Activated gamma-delta T cell treated with anti-CD3 and anti-CD28 coated beads, Interleukin-2, amount 50 U/mL, for 16 hours (primary cell): Measurements from ENCODE around the gene FOXR1.
A peak's percentile ranks its signal among the peaks of the same experiment; 100 is the strongest.

ENCODE experiments used
- DNase-seq: peaks from one replicate; pipeline ENCODE4 v3.0.0-alpha.2; 2020; ENCODE audit warnings: low read depth

Gene FOXR1, protein sequence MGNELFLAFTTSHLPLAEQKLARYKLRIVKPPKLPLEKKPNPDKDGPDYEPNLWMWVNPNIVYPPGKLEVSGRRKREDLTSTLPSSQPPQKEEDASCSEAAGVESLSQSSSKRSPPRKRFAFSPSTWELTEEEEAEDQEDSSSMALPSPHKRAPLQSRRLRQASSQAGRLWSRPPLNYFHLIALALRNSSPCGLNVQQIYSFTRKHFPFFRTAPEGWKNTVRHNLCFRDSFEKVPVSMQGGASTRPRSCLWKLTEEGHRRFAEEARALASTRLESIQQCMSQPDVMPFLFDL

DNA sequence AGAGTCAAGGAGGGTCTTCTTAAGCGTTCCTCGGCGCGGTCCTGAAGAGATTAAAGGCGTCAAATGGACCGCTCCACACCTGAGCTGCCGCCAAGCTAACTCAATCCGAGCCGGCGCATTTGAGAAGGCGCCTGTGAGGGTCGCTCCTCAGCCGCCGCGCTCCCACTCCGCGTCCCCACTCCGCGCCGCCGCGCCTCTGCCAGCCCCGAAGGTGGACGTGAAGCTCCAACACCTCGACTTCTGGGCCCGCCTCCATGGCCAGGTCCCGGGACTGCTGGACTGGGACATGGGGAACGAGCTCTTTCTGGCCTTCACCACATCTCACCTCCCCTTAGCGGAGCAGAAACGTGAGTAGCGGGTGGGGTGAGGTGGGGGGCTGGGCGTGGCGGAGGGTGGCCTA lies at the start of gene FOXR1:
TSS of gene FOXR1 (plus strand) at position 116 of the 400 bp plus-strand sequence. CDS start at position 287, 171 bp downstream.
- DNase-seq: no peak

DNA sequence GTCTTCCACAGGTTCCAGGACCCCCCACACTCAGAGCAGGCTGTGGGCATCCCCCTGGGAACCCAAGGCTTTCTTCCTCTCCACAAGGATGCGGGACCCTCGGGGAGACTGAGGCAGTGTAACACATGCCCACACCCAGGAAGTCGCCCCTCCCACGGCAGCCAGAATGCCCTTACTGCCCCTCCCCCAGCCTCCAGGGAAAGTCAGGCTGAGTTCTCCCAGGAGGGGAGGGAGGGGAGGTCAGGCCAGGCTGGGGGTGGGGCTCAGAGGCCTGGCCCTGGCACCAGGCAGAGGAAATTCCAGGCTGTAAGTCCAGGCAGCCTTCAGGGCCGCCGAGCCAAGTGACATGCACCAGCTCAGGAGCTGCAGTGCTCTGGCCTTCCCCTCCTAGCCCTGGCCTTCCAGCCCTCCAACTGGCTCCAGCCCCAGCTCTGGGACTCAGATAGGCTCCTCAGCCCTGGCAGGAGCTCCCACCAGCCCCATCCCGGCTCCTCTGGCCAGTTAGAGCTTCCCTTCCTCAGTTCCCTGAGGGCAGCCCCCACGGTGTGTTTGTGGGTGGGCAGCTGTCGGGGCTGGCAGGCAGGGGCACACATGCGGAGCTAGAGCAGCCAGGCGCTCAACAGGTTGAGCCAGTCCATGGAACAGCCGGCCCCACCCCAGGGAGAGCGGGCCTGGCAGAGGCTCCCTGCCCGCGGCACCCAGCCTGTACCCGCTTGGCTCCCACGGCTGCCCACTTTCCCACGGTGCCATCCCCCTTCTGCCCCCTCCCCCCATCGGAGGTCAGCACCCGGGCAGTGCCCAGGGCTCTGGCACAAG lies 49.4 kb upstream of the FOXR1 start:
- DNase-seq: no peak

DNA sequence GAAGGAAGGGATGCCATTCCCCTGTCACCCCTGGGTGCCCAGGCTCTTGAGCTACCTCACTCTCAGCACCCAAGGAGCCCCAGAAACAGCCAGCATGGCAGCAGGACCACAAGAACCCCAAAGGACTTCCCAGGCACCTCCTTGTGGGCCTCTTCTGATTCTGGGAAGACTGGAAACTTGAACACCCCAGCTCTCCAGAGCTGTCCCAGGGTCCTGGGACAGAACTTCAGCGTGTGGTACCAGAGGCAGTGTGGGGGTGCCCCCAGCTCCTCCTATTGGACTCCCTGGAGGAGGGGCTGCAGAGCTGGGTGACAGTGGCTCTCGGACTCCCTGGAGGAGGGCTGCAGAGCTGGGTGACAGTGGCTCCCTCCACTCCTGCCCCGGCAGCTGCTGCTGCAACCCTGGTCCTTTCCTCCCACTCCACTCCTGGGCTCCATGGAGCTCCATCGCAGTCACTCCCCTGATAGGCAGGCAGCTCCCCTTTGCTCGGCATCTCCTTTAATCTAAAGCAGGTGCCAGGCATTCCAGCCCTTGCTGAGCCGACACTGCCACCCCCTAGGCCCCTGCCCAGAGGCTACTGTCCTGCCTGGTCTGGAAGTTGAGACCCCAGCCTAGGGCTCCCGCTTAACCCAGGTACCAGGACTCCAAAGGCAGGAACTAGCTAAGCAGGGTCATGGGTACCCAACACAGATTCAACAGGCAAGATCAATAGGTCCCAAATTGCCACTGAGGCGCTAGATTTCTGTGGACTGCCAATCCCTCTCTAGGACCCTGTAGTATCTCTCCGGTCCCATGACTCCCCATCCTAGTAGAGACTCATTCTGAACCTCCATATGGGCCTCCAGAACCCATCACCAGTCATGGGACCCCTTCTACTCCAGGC lies 48.6 kb upstream of the FOXR1 start:
- DNase-seq: no peak

DNA sequence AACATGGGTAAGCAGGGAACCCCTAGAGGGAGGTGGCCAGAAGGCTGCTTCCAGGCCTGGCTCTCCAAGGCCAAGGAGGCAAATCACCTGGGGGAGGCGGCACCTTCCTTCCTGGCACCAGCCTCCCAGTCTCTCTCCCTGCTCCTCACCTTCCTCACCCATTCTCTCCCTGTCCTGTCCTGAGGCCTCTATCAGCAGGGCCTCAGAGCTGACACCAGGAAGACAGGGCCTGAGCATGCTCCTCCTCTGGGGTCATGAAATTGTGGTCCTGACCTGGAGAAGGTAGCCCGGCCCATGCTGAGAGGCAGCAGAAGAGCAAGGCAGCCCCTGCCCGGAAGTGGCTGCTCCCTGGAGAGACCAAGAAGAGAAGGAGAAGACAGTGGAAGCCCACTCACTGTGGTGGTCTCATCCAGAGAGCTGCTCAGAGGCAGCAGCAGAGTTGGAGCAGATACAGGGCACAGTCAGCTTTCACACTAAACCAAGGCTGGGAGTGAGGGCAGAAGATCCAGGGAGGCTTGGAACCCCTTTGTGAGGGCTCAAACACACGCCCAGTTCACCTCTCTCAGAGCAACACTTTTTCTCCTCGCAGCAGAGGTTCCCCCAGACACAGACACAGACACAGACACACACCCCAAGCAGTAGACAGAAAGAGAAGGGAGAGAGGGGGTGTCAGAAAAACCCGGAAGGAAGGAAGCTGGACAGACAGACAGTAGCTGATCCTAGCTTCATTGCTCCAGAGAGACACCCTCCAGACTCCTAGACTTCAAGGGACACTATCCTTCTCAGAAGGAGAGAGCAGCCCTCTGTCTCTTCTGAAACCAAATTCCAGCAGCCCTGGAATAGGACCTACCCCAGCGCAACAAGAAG lies 47.6 kb upstream of the FOXR1 start:
- DNase-seq: no peak

DNA sequence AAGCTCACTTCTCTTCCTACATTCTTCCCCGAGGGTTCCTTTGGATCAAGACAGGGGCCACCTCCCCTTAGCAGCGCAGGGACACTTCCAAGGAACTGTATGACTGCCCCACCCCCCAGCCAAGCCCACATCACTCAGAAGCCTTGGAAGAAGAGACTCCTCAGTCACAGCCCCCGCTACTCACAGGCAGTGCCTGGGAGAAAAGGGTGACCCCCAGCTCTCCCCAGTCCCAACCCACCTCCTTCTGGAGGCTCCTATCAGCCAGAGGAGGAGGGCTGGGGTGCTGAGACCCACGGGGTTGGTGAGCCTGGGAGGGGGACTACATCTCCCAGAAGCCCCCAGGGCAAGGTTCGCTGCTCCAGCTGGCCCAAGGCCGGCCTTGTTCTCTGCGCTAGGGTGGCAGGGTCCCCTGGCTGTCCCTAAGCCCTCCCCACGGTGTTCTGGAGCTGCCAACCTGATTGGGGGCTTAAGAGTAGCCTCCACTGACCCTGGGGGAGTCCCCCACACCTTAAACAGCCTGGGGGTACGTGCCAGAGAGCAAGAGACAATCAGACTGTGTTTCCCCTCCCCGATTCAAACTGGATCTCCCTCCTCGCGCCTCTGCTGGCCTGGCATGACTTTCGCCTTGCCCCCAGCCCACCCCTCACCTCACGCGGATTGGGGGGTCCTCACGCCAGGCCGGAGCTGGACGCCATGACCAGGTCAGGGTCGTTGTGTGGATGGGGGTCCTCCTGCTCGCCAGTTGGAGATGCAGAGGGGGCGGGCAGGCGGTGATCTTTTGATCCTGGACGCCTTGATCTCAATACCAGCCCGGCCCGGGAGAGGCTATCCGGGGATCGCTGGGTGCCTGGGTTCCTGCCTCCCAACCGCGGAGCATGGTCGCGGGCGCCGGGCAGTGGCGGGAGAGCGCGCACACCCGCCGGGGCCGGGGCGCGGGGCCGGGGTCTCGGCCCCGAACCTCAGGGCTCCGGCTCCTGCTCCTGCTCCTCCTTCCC lies 46.7 kb upstream of the FOXR1 start:
- DNase-seq: no peak

DNA sequence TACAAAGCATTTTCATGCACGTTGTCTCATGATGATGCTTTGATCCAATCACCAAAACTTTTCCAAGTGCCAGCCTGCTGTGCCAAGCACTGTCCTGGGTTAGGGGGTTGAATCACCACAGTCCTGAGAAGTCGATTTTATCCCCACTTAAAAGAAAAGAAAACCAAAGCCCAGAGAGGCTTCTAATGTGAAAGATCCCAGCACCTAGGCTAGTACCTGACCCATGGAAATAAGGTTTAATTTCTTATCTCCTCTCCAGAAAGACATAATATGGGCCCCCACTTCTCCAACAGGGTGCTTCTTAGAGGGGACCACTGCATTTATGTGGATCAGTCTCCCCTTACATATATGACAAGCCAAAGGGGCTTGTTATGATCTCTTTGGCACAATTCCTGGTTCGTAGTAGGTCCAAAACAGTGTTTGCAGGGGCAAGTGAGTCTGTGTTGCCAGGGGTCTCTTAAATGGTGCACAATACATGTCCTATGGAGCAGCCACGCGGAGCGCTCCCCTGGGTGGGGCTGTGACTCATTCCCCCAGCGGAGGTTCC lies 43.9 kb upstream of the FOXR1 start:
- DNase-seq: no peak

DNA sequence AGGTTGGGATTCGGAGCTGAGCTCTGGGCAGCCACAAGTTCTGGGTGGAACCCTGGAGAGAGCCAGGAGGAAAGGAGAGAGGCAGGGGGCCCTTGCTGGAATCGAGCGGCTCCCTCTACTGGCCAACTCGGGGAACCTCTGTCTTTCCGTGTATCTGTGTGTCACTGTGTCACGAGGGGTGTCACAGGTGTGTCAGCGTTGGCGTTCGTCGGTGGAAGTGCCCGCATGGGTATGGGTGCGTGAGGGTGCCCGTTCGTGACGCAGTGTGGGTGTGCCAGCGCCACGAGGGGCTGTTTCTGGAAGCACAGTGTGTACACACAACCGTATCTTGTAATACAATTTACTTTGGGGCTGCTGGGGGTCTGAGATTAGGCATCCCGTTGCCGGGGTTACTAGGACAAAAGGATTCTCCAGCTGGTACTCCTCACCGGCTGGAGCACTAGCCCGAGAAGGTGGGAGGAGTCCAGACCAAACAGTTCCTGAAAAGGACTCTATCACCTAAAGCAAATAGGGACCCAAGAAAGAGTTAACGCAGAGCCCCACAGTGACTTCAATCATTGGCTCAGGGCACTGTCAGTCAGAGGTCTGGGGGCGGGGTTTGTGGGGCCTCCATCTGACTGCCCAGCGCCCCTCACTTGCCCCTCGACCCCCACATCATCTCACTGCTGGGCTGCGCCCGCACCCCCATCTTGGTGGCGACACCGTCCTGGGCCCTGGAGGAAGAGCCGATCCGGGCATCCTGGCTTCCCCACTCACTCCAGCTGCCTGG lies 43.3 kb upstream of the FOXR1 start:
- peak; percentile 90 for DNase-seq

DNA sequence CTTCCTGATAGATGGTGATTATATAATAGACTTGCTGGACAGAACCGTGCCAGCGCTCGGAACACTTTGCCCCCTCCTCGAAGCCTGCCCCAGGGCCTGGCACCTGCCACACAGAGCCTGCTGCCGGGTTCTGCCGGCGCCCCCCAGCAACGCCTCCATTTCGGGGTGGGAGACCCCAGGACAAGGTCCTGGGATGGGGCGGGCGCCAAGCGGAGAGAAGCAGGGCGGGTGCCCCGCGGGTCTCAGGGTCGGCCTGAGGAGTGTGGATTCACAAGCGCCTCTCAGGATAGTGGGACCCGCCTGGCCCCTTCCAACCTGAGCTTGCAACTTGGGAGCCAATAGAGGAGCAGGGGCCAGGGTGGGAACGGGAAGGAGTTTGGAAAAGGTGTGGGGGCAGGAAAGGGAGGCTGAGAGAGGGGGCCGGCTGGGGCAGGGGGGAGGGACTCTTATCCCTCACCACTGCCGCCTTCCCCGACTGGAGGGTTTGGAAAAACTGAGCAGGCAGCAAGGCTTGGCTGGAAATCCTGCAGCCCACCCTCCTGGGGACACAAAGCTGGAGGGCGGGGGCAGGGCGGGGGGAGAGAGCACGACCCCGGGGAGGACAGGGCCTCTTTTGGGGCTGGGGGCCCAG lies 42.6 kb upstream of the FOXR1 start:
- DNase-seq: no peak

DNA sequence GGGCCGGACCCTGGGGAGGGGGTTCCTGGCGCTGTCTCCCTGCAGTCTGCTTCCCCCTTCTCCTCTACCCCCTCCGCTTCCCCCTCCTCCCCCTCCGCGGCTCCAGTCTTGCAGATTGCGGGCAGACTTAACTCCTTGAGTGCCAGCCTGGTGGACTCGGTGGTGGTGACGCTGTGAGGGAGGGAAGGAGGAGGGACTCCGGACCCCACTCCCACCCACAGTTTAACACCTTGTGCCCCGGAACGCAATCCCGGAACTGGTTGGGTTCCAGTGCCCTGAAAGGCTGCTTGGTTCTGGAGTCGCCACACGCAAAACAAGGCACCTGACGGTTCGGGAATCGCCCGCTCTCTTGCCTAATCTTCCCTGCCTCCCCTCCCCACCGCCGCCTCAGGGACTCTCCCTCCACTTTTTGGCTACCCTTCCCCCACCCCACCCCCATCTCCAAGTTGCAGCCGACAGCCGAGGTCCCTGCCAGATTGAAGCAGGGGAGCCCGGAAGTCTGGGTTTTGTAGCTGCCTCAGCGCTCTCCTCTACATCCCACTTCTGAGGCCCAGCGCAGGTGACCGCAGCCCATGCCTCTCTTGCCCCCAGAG lies 42.0 kb upstream of the FOXR1 start:
- DNase-seq: no peak

DNA sequence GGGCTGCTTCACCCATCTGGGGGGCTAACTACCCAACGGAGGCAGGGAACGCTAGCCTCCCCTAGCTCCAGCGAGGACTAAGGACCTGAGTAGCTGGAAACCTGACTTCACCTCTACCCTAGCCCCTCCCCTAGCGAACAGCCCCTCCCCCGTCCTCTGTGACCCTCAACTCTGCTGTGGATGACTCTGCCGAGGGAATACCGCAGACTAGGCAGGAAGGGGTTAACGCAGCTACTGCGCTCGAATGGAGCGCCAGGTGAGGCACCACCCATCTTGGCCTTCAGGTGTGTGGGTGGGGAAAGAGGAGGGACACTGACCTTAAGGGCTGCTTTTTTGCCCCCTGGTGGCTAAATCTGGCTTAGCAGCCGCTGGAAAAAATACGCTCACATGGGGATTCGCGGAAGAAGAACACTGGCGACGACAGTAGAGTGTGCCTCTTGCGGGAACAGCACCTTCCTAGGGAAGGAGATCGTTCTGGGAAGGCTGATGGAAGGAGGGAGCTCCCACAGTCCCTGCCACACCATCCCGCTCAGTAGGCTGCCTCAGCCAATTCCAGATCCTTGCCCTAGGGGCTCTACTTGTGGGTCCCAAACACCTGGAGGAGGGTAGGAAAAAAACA lies 41.4 kb upstream of the FOXR1 start:
- DNase-seq: peak; percentile 84

DNA sequence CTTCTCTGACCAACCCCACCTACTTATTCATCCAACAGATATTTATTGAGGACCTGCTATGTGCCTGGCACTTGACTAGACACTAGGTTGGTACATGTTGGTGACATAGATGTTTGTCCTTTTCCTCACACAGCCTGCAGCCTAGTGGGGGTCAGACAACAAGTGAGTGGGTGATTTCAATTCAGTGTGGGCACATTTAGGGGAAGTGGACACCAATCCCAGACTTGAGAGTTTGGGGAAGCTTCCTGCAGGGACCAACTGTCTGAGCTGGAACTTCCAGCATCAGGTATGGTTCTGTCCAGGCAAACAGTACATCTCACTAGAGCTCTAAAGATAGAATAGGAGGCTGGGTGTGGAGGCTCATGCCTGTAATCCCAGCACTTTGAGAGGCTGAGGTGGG lies 40.0 kb upstream of the FOXR1 start:
- DNase-seq: no peak

DNA sequence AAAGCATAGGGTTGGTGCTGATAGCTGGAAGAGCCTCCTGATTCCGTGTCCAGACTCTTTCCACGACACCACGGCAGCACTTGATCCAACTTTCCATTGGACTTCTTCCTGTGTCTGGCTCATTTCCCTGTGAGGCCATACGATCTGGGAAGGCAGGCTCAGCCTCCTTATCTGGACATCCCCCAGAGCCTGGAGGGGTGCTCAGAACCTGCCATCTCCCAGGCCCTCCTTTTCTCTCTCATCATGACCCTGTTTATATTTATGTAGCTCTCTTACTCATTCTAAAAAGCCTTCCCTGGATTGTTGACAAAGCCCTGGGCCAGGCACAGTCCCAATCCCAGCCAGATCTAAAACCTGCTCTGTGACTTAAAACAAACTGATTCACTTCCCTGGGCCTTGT lies 38.1 kb upstream of the FOXR1 start:
- no peak for DNase-seq

DNA sequence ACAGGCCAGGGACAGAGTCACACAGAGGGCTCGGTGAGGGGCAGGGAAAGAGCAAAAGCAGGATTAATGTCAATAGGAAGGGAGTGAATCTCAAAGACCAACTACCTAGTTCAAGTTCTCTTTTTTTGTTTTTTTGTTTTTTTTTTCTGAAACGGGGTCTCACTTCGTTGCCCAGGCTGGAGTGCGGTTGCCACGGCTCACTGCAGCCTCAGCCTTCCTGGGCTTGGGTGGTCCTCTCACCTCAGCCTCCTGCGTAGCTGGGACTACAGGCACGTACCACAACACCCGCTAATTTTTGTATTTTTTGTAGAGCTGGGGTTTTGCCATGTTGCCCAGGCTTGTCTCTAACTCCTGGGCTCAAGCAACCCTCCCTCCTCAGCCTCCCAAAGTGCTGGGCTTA lies 36.2 kb upstream of the FOXR1 start:
- DNase-seq: no peak

DNA sequence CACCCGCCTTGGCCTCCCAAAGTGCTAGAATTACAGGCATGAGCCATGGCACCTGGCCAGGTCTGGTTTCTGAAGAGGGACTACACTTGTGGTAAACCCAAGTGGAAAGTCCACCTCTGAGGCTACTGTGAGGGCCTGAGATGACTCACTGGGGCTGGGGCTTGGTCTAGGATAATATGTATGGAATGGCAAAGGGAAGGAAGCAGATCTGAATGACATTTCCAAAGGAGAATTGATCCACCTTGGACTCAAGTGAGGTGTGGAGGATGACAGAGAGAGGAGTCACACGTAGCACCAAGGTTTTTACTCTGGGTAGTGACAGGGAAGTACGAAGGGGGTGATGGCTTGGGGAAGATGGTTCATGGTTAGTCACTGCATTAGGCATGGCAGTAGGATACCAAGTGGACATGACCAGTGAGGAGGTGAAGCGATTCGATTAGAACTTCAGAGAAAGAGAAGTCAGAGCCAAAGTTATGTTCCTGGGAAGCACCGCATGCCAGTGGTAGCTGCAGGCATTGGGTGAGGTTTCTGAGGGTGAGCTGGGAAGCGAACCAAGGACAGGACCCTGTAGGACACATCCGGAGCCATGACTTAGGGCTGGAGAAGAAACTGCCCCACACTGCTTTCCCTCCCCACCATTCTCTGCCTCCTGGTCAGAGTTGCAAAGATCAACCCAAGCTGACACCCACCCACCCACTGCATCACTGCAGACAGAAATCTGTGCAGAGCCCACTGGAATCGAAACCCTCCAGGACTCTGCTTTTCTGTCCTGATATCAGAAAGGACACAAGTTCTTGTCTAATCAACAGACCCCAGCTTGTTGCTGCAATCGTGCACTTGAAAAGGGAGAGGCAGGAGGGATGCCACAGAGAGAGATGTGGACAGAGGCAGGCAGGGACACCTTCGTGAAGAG lies 32.8 kb upstream of the FOXR1 start:
- DNase-seq: no peak

DNA sequence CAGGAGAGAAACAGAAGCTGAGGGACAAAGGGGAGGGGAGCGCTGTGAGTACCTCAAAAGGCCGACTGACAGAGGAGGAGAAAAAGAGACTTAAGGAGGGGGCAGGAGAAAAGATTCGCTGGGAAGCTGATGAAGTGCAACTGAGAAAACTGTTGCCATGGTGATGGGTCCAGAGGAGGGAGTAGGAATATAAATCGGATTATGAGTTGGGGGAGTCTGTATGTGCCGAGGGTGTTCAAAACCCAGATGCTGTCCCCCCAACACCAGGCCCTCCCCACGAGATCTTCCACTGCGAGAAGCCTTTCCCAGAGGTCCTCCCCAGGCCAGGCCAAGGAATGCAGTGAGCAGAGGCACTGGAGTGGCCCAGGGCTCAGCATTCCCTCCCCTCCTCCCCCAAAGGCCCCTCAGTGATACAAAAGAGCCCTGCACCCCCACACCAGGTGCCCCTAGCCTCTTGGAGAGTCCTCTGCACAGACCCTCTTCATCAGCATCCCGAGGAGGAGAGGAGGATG lies 32.1 kb upstream of the FOXR1 start:
- DNase-seq: no peak

DNA sequence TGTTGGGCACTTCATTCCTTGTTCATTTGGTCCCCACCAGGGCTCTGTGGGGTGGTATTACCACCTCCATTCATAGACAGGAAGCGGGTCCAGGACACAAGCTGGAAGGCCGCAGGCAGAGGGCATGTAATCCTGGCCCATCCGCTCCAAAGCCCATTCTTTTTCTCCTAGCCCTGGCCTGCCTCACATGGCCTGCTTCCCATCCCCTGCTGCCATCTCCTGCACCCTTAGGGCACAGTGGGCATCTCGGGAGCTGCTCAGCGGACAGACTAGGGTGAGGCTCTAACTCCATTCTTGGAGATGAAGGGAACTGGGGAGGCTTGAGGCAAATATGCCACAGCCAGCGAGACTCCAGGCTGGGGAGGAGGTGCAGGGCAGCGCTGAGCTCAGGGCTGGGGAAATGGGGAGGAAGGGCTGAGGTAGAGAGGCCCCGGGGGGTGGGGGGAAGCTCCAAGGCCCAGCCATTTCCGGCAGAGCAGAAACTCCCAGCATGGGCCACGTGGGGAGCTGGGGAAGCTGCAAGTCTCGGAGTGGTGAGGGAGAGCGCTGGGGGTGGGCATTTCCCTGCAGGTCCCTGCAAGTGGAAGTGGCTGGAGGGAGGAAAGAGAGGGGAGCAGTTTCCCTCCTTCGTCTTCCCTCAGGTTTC lies 31.5 kb upstream of the FOXR1 start:
- DNase-seq: no peak
